ENCODE measurements around the gene CCAR1.

CCAR1 gene

DNA sequence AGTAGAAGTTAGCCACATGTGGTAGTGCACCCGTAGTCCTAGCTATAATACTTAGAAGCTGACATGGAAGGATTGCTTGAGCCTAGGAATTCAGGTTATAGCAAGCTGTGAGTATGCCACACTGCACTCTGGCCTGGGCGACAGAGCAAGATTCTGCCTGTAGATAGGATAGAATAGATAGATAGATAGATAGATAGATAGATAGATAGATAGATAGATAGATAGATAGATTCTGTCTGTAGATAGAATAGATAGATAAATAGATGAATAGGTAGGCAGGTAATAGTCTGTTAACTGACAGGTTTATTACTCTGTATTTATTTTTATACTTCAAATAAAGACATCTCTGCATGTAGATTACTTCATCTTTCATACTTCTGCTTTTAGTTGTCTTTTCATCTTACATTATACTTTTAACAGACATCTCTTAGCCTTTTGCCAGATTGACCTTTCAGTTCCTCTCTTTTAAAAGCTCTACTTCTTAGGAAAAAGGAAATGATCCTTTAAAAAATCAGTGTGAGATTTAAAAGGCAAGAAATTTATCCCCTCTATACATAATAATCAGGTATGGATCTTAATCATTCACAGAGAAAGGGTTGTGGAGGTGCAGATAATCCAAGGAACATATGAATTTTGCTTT is 31.8 kb downstream of the CCAR1 start:
- TF ChIP-seq, protein P1, sequence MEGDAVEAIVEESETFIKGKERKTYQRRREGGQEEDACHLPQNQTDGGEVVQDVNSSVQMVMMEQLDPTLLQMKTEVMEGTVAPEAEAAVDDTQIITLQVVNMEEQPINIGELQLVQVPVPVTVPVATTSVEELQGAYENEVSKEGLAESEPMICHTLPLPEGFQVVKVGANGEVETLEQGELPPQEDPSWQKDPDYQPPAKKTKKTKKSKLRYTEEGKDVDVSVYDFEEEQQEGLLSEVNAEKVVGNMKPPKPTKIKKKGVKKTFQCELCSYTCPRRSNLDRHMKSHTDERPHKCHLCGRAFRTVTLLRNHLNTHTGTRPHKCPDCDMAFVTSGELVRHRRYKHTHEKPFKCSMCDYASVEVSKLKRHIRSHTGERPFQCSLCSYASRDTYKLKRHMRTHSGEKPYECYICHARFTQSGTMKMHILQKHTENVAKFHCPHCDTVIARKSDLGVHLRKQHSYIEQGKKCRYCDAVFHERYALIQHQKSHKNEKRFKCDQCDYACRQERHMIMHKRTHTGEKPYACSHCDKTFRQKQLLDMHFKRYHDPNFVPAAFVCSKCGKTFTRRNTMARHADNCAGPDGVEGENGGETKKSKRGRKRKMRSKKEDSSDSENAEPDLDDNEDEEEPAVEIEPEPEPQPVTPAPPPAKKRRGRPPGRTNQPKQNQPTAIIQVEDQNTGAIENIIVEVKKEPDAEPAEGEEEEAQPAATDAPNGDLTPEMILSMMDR (IDR thresholded peaks at IDR 0.05) = no peak

DNA sequence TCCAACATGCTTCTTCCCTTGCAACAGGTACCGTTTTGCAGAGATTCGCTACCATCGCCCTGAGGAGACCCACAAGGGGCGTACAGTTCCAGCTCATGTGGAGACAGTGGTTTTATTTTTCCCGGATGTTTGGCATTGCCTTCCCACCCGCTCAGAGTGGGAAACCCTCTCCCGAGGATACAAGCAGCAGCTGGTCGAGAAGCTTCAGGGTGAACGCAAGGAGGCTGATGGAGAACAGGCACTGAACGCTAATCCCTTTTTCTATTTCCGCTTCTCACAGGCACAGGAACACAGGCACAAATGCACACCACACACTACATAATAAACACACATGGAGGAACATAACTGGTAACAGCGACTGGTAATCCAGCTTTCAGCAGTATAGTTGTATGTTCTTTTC is 35.2 kb downstream of the CCAR1 start:
- TF ChIP-seq, protein P1 (IDR thresholded peaks at IDR 0.05) = no peak

DNA sequence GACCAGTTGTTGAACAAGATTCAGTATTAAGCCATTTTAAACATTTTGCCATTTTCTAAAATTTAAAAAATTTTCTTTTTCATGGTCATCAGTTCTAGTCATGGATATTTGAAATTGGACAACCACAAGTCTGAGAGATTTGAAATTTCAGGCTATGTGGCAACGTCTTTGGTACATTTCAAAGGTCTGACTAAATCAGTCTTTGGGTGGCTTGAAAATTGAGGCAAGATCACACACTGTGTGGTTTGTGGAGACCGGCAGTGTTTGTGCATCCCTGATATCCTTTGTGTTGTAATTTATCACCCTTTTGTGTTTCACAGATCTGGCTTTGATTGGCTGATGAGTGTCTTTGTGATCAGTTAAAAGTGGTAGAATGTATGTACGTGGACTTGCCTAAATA is 35.7 kb downstream of the CCAR1 start:
- TF ChIP-seq, protein P1 (IDR thresholded peaks at IDR 0.05) = no peak

DNA sequence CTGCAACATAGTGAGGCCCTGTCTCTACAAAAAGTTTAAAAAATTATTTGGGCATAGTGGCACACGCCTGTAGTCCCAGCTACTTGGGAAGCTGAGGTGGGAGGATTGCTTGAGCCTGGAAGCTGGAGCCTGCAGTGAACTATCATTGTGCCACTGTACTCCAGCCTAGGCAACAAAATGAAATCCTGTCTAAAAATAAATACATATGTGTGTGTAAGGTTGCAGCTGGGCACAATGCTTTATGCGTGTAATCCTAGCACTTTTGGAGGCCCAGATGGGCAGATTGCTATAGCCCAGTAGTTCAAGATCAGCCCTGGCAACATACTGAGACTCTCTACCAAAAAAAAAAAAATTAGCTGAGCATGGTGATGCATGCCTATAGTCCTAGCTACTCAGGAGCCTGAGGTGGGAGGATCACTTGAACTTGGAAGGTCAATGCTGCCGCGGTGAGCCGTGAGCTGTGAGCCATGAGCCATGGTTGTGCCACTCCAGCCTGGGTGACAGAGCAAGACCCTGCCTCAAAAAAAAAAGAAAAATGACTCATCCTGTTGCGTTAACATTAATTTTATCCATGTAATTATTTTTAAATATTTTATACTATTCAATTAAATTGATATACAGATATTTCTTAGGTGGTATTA is 38.3 kb downstream of the CCAR1 start:
- TF ChIP-seq, protein P1 (IDR thresholded peaks at IDR 0.05) = no peak

DNA sequence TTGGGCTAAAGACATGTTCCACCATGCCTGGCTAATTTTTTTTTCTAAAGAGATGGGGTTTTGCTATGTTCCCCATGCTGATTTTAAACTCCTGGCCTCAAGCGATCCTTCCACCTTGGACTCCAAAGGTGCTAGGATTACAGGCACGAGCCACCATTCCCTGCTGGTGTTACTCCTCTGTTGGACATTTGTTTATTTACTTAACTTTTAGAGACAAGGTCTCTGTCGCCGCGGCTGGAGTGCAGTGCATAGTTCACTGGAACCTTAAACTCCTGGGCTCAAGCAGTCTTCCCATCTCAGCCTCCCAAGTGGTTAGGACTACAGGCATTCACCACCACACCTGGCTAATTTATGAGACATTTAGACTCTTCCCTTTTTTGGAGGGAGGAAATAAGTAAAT is 38.9 kb downstream of the CCAR1 start:
- TF ChIP-seq, protein P1 (IDR thresholded peaks at IDR 0.05) = no peak

GRCh38 chr10:68781613-68782574 is 60.9 kb downstream of the CCAR1 start:
- TF ChIP-seq, protein P1 (IDR thresholded peaks at IDR 0.05) = no peak

GRCh38 chr10:68784476-68784875 is 63.4 kb downstream of the CCAR1 start:
- TF ChIP-seq, protein P1 (IDR thresholded peaks at IDR 0.05) = no peak
